ENCODE data around the gene TEAD1. TPM values are rescaled to one million over a fixed set of nuclear protein-coding genes. Genes with fewer than 3 reads are reported as not detected.

The TEAD1 gene
- total and polyA plus RNA-seq, 9 of the 15 experiments (the other 6 are each of a cell fraction or from before 2014, with no cell fraction given) = 1.7 to 17.7 (median 10.8) TPM

DNA sequence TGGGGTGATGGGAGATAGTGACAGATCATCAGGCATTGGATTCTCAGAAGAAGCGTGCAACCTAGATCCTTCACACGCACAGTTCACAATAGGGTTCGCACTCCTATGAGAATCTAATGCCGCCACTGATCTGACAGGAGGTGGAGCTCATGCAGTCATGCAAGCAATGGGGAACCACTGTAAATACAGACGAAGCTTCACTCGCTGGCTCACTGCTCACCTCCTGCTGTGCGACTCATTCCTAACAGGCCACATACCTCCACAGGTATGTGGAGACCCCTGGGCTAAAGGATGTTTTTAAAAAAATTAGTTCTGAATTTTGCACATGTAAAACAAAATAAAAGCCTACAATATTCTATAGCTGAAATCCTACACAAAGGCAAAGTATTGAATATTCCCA, 20.5 kb upstream of the TEAD1 start (continued):
- TF ChIP-seq REST (IDR thresholded peaks at IDR 0.05; ENCODE audit: borderline replicate concordance) = peak; percentile 13; the same call in 1 of the 2 replicates
- no peak for TF ChIP-seq REST (CRISPR knock-in tag; IDR thresholded peaks at IDR 0.05; ENCODE audit: low read depth)
- TF ChIP-seq KHSRP (IDR thresholded peaks at IDR 0.05) = no peak
- TF ChIP-seq RAD21 (CRISPR knock-in tag; conservative IDR thresholded peaks at IDR 0.05 in 1 of 2, IDR thresholded peaks at IDR 0.05 in 1 of 2) = peak in 1 of 2 experiments; percentile 26; a peak in 2 of 4 replicates
